ENCODE measurements around the gene CATSPERZ.

Gene CATSPERZ

GRCh38 chr11:64258356-64258755, 41.8 kb upstream of the CATSPERZ start:
- no peak for TF ChIP-seq REST (IDR thresholded peaks at IDR 0.05; ENCODE audit: insufficient replicate concordance, low read depth)
- no peak for TF ChIP-seq POLR2AphosphoS5 (IDR thresholded peaks at IDR 0.05; ENCODE audit: low read depth)
- no peak for TF ChIP-seq CTCF (IDR thresholded peaks at IDR 0.05; ENCODE audit: insufficient read depth, low read length)
- TF ChIP-seq GABPA (IDR thresholded peaks at IDR 0.05; ENCODE audit: low read depth) = no peak
- no peak overlapping the region for H3K4me3 ChIP-seq (replicated peaks; ENCODE audit: insufficient read depth, low read length)
- no peak for DNase-seq (ENCODE audit: low read depth in 1 of 2, low spot score in 1 of 2)
- H3K27me3 ChIP-seq (ENCODE audit: insufficient read depth, poor library complexity, severe bottlenecking) = no peaks in the 10 kb centered on the region
- no peak overlapping the region for H3K27ac ChIP-seq (replicated peaks)

DNA sequence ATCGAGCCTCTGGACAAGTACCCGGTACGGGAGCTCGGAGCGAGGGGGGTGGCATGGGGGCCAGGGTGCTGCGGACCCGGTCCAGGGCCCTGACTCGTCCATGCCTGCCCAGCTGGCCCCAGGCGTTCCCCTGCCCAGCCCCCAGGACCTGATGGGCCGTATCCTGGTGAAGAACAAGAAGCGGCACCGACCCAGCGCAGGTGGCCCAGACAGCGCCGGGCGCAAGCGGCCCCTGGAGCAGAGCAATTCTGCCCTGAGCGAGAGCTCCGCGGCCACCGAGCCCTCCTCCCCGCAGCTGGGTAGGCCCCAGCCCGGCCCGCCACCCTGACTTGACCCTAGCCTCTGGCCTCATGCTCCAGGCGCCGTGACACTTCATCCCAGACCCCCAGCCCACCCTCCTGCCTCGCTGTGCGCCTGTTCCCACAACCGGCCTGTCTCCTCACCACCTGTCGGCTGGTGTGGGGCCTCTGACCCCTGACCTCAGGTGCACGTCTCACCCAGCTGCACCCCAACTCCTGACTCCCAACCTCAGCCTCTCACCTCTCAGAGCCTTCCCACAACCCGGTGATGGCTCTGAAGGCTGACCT, 41.1 kb upstream of the CATSPERZ start:
- H3K27me3 ChIP-seq (ENCODE audit: insufficient read depth, poor library complexity, severe bottlenecking) = no peaks in the 10 kb centered on the region
- DNase-seq (ENCODE audit: low read depth in 1 of 2, low spot score in 1 of 2) = no peak
- TF ChIP-seq POLR2AphosphoS5 (IDR thresholded peaks at IDR 0.05; ENCODE audit: low read depth) (no peak), REST (IDR thresholded peaks at IDR 0.05; ENCODE audit: insufficient replicate concordance, low read depth) (no peak), SPI1 (IDR thresholded peaks at IDR 0.05; ENCODE audit: borderline replicate concordance, low read depth) (no peak), GABPA (IDR thresholded peaks at IDR 0.05; ENCODE audit: low read depth) (no peak), CTCF (IDR thresholded peaks at IDR 0.05; ENCODE audit: insufficient read depth, low read length) (no peak)
- no peak overlapping the region for H3K4me3 ChIP-seq (replicated peaks; ENCODE audit: insufficient read depth, low read length)
- H3K27ac ChIP-seq (replicated peaks) = no peak overlapping the region

GRCh38 chr11:64259533-64260067, 40.6 kb upstream of the CATSPERZ start:
- Histone ChIP-seq H3K27ac (replicated peaks) (no peak overlapping the region), H3K4me3 (replicated peaks; ENCODE audit: insufficient read depth, low read length) (no peak overlapping the region)
- TF ChIP-seq CTCF (IDR thresholded peaks at IDR 0.05; ENCODE audit: insufficient read depth, low read length) = no peak

DNA sequence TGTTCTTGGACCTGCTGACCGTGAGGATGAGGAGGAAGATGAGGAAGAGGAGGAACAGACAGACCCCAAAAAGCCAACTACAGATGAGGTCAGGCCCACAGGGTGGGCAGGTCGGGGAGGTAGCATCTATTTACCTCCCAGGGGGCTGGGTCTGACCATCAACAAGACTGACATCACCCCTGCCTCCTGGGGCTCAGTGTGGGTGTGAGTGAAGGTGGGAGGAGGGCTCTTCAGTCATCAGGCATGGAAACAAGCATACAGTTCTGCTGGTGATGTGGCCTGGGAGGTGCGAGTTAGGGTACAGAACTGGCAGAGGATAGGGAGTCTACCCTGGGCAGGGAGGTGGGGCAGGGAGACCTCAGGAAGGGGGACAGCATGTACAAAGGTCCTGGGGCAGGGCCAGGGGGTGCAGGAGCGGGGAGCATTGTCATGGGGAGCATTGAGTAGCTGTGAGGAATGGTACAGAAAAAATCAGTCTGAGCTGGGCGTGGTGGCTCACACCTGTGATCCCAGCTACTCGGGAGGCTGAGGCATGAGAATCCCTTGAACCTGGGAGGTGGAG, 39.9 kb upstream of the CATSPERZ start:
- H3K4me3 ChIP-seq (replicated peaks; ENCODE audit: insufficient read depth, low read length) = no peak overlapping the region
- TF ChIP-seq SPI1 (IDR thresholded peaks at IDR 0.05; ENCODE audit: borderline replicate concordance, low read depth) (no peak), REST (IDR thresholded peaks at IDR 0.05; ENCODE audit: insufficient replicate concordance, low read depth) (no peak), GABPA (IDR thresholded peaks at IDR 0.05; ENCODE audit: low read depth) (no peak), CTCF (IDR thresholded peaks at IDR 0.05; ENCODE audit: insufficient read depth, low read length) (no peak), POLR2AphosphoS5 (IDR thresholded peaks at IDR 0.05; ENCODE audit: low read depth) (no peak)

More at GRCh38 chr11:64259533-64260067, 40.6 kb upstream of the CATSPERZ start:
- DNase-seq (ENCODE audit: low read depth in 1 of 2, low spot score in 1 of 2) = no peak
- no peaks in the 10 kb centered on the region for H3K27me3 ChIP-seq (ENCODE audit: insufficient read depth, poor library complexity, severe bottlenecking)

More for the DNA sequence above, 39.9 kb upstream of the CATSPERZ start:
- Histone ChIP-seq H3K27ac (replicated peaks) (no peak overlapping the region), H3K27me3 (ENCODE audit: insufficient read depth, poor library complexity, severe bottlenecking) (no peaks in the 10 kb centered on the region)
- no peak for DNase-seq (ENCODE audit: low read depth in 1 of 2, low spot score in 1 of 2)

Measured in HL-60 (cell line).